ENCODE results near the gene ZBTB11. TPM values are rescaled to one million over a fixed set of nuclear protein-coding genes. Genes with fewer than 3 reads are reported as not detected.
A peak's percentile ranks its signal among the peaks of the same experiment; 100 is the strongest.

The ZBTB11 gene
- total RNA-seq, 1 donor from 2014 or later: 22.8 TPM

- Histone ChIP-seq H3K9me3 (no peaks in the 10 kb centered on the region), H3K4me3 (no peak overlapping the region), H3K4me1 (peaks cover 11% of the 10 kb centered on the region), H3K27me3 (no peaks in the 10 kb centered on the region), H3K27ac (peak overlapping the region; percentile 79), H3K36me3 (no peaks in the 10 kb centered on the region)
- no peak for ATAC-seq
- no peak for DNase-seq
- intact Hi-C loops (cut with DNase I): no loop called here
- TF ChIP-seq CTCF (IDR thresholded peaks at IDR 0.05): no peak
These were observed 14.0 kb upstream of the ZBTB11 start for GRCh38 chr3:101690972-101691371.

DNA sequence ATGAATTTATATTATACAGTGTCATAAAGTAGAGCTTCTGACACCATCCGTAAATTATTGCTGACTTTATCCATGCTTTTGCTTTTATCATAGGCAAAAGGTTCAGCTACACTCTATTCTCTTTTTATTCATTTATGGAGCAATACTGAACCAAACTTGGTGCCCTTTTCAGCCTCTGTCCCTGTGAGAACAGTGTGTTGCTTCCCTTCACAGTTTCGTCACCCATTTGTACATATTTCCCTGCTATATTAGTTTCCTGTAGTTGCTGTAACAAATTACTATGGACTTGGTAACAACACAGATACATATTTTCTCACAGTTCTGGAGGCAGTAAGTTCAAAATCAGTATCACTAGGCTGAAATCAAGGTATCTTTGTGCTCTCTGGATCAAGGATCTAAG lies 12.4 kb upstream of the ZBTB11 start:
- ATAC-seq (peak; percentile 10), DNase-seq (no peak)
- intact Hi-C loops (cut with DNase I): no loop called here
- peaks cover 15% of the 10 kb centered on the region for H3K36me3 ChIP-seq
- H3K27me3 ChIP-seq: no peaks in the 10 kb centered on the region
- TF ChIP-seq CTCF (IDR thresholded peaks at IDR 0.05): no peak
- peak overlapping the region; percentile 38 for H3K27ac ChIP-seq
- no peaks in the 10 kb centered on the region for H3K9me3 ChIP-seq
- H3K4me1 ChIP-seq: peaks cover 19% of the 10 kb centered on the region
- H3K4me3 ChIP-seq: no peak overlapping the region

GRCh38 chr3:101687142-101687931 lies 10.4 kb upstream of the ZBTB11 start:
- no peak for TF ChIP-seq CTCF (IDR thresholded peaks at IDR 0.05)
- Histone ChIP-seq H3K27ac (peak overlapping the region; percentile 96), H3K27me3 (no peaks in the 10 kb centered on the region), H3K36me3 (peaks cover 34% of the 10 kb centered on the region), H3K9me3 (no peaks in the 10 kb centered on the region), H3K4me1 (peaks cover 36% of the 10 kb centered on the region), H3K4me3 (peak overlapping the region; percentile 96)
- DNase-seq (no peak), ATAC-seq (no peak)
- intact Hi-C loops (cut with DNase I): no loop called here

DNA sequence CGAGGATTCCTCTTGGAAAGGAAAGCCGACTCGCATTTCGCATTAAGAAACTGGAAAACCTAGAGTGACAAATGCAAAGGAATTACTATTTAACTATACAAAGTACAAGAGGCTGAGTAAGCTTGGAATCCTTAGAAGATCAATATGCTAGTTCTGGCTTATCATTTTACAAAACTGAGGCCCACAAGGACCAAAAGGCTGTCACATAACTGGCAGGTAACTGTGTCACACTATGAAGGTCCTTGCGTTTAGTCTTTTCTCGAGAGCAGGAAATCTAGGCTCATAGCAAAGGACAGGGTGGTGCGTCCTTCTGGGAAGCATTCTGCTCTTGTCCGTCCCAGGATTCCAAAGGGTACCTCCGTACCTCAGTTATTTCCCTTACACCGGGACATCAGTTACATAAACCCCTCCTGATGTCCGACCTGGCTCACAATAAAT lies 9.0 kb upstream of the ZBTB11 start:
- Histone ChIP-seq H3K27ac (peak overlapping the region; percentile 96), H3K4me1 (peaks cover 39% of the 10 kb centered on the region), H3K27me3 (no peaks in the 10 kb centered on the region), H3K4me3 (peak overlapping the region; percentile 96), H3K9me3 (no peaks in the 10 kb centered on the region), H3K36me3 (peaks cover 49% of the 10 kb centered on the region)
- no peak for DNase-seq
- intact Hi-C loops (cut with DNase I): no loop called here
- no peak for TF ChIP-seq CTCF (IDR thresholded peaks at IDR 0.05)
- ATAC-seq: peak; percentile 6

DNA sequence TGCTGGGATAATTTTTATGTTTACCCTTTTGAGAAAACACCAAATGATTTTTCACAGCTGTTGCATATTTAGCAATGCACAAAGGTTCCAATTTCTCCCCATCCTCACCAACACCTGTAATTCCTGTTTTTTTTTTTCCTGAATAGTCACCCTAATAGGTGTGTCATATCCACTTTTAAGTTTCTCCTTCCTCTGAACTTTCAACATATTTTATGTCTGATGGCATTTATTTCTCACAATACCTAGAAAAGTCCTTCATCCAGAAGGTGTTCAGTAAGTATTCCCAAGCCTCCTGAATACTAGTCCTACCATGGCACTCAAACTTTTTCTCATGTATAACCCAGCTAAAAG lies 8.1 kb upstream of the ZBTB11 start:
- ATAC-seq (no peak), DNase-seq (no peak)
- intact Hi-C loops (cut with DNase I): no loop called here
- Histone ChIP-seq H3K27me3 (no peaks in the 10 kb centered on the region), H3K27ac (peak overlapping the region; percentile 96), H3K4me1 (peaks cover 39% of the 10 kb centered on the region), H3K9me3 (no peaks in the 10 kb centered on the region), H3K36me3 (peaks cover 57% of the 10 kb centered on the region), H3K4me3 (peak overlapping the region; percentile 96)
- no peak for TF ChIP-seq CTCF (IDR thresholded peaks at IDR 0.05)

Measured in upper lobe of right lung (tissue), 1 donor.